Measurements from ENCODE around the gene FASN.

Gene FASN

DNA sequence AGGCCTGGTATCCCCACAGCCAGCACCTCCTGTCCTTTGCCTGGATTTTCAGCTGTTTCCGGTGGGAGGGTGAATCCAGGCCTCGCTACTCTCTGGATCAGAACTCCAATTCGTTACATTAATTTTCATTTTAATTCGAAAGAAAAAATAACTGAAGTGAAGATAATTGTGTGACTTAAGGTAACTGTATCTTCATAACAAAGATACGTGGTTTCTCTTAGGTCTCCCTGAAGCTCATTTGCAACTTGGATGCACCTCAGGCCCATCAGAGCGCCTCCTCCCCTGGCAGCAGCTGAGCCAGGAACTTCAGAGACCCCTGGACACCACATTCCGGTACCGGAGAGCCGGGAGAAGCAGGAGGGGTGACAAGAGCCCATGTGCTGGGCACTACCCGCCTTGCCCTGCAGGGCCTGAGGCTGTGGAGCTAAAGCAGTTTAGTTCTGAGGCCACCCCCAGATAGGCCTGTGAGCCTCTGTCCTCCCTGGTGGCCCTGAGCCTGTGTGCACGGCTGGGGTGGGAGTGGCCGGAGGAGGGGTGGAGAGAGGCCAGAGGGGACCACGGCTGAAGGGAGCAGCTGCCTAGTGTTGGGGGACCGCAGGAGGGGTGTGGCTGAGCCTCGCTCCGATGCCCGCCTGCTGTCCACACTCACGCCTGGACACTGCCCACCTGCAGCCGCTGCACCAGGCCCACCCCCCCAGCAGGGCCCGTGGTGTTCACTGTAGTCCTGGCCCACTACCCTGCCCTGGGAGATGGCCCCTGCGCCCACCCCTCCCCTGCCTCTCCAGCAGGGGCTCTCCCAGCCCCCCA is 21.0 kb downstream of the FASN start:
- DNase-seq (ENCODE audit: low spot score) = no peak

DNA sequence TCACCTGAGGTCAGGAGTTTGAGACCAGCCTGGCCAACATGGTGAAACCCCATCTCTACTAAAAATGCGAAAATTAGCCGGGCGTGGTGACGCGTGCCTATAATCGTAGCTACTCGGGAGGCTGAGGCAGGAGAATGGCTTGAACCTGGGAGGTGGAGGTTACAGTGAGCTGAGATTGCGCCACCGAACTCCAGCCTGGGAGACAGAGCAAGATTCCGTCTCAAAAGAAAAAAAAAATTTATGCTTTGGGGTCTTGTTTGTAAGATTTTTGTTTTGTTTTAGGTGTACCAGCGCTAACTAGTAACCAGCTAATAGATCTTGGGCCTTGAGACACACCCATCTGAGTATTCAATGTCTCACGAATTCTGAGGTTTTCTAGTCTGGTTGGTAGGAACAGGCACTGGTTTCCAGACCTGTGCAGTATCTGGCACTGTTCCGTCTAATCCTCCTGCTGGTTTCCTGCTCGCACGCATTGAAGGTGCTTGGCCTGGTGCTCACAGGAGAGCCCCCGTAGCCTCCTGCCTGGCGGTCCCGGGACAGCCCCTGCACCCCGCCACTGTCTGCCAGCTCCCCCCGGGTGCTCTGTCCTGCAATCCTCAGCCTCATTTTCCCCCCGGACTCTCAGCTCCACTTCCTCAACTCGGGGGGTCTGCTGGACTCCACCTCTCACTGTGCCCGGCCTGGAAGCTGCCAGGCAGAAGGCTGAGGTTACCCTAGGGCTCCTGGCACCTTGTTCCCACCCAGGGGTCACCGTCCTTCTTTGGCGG is 21.8 kb downstream of the FASN start:
- DNase-seq (ENCODE audit: low spot score) = no peak

DNA sequence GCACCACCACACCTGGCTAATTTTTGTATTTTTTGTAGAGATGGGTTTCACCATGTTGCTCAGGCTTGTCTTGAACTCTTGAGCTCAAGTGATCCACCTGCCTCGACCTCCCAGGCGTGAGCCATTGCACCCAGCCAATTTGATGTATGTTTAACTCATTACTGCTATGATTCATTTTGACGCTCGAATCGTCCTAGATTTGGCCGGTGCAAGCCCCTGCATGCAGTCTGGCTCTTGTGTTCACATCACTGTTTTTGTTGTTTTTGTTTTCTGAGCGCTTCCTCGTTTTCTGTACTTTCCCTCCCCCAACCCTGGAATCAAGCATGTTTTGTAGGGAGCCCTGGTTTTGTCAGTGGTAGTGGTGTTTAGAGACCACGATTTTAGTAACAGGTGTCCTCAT is 24.6 kb downstream of the FASN start:
- DNase-seq (ENCODE audit: low spot score) = no peak

DNA sequence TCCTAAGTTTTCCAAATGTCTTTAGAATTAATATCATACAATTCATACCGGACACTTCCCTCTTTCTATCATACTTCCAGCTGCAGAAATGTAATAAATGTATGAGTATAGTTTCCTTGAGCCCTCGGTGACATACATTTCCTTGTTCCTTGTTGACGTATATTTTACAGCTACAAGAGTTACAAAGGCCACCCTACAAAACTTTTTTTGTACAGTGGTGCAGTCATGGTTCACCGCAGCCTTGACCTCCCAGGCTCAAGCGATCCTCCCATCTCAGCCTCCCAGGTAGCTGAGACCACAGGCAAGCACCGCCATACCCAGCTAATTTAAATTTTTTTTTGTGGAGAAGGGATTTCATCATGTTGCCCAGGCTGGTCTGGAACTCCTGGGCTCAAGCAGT is 25.2 kb downstream of the FASN start:
- no peak for DNase-seq (ENCODE audit: low spot score)

DNA sequence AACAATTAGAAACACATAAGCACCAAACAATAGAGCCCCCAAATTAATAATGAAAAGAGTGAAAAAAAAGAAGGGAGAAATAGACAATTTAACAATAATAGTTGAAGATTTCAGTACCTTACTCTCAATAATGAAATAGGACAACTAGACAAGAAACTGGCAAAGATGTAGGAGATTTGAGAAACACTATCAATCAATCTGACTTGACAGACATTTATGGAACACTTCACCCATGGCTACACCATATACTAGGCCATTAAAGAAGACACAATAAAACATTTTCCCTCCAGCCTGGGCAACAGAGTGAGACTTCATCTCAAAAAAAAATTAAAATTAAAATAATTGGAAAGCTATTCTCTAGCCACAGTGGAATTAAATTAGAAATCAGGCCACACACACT is 27.4 kb downstream of the FASN start:
- no peak for DNase-seq (ENCODE audit: low spot score)

DNA sequence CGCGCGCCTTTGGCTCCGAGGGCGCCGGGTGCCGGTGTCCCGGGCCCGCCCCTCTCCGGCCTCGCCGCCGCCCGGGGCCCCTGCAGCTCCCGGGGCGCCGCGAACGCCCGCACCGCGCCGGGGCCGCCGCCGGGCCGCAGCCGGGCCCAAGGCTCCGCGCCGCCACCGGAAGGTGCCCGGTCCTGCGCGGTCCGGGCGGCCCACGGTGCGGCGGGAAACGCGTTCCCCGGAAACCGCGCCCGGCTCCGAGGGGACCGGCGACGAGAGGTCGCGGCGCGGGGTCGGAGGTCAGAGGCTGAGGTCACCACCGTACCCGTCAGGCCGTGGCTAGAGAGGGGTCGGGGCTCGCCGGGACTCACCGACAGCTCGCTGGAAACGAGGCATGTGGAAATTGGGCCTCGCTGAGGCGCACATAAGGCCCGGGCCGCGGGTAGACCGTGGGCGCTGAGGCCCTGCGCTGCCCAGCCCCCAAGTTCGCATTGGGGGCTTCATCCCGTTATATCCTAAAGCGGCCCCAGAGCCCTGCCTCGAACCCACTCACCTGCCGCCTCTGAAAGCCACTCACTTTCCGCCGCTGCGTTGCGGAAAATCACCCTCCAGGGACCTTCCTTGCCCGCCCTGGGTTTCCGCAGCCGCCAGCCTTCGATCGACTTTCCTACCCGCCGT is 32.3 kb downstream of the FASN start, which contains the start of gene DUS1L:
Gene DUS1L, minus strand, starts transcription at position 167 of the 666 bp plus-strand sequence. CDS start 745 bp downstream, outside the sequence.
- DNase-seq (ENCODE audit: low spot score) = peak; percentile 70

DNA sequence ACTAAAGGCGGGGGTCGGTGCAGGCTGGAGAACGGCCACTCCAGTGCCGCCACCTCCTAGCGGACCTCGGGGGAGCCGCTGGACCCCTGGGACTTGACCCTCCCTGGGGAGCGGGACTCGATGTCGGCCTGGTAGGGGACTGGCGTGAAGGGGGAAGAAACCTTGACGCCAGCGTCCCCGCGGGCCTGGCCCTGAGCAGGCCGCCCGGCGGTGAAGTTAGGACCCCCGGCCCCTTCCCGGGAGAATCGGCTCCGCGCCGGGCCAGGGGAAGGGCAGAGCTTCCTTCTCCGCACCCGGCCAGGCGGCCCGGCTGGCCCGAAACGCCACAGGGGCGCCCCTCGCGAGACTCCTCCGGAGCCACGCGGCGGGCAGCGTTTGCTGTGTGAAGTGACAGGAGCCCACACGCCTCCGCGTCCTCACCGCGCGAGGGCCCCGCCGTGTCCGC is 32.8 kb downstream of the FASN start:
- DNase-seq (ENCODE audit: low spot score) = peak; percentile 11

DNA sequence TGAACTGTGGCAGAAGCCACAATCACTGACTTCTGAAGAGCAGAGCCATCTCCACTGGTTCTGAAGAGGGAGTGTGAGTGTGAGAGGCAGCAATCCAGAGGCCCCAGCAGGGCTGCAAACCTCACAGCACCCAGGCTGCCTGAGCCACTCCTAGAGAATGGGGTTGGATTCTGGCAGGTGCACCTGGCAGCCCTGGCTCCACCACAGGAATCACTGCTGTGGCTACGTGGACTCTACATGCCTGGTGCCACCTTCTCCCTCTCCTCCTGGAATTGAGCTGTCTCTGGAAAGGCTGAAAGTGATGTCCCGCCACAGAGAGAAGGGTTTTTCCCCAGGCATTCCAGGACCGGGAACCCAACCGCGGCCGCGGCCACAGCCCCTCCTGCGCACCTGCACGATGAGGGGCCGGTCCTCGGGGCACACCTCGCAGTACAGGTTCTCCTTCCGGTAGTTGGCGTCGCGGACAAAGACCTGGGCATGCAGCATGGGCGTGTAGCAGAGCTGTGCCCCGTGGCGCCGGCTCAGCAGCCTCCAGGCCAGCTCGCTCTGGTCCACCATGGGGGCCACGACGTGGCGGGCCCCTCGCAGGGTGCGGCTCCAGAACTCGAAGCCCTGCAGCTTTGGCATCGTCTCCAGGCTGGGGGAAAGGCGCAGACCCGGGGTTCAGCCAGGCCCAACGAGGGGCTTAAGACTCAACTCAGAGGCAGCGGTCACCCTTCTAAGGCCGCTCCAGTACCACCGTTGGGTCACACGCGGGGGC is 33.4 kb downstream of the FASN start:
- no peak for DNase-seq (ENCODE audit: low spot score)

DNA sequence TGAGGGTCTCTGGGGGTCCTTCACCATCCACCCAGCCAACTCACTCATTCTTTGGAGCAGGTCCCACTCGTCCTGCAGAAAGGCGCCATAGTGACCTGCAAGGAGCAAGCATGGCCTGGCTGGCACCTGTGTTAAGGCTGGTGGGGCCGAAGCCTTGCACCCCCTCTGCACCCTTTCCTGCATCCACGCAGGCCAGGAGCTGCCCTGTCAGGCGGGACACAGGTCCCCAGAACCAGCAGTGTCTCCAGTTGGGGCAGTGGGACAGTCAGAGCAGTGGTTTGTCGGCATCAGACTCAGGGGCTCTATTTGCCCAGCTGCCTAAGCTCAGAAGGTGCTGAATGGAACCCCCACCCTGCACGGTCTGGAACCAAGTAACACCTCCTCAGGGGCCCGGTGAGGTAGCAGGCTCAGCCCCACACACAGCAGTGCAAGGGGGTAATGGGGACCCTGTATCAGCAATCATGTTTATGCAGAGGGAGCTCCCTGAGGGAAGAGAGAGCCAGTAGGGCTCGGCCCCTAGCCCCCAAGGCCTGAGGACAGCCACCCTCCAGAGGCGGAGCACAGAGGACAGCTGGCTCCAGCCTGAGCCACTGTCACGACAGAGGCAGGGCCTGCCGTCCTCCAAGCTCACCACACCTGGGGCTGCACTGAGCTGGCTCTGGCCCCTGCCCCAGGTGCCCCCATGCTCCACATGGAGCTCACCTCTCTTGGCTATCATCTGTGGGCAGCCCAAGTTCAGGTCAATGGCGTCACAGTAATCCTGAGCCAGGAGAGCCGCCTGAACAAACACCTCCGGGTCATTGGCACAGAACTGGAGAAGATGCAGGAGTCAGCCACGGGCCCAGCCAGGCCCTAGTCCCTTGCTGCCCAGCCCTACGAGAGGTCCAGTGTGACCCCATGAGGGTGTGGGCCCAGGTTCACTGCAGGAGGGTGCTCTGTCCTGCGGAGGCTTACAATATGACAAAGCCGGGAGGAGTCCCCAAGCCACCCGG is 34.3 kb downstream of the FASN start:
- no peak for DNase-seq (ENCODE audit: low spot score)

DNA sequence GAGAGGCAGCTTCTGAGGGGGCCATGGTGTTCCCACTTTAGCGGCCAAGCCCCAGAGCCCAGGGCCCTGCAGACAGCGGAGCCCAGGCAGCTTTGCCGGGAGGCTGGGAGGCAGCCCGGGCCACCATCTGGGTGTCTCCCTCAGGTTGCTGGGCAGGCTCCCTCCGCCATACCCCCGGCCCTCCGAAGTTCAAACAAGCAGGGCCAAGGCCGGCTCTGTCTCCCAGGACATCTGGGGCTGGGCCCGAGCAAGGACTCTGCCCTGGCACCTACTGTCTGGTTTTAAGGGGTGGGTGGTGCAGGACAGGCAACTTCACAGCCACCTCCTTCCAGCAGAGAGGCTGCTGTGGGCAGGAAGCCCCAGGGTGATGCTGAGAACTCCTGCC is 35.1 kb downstream of the FASN start:
- DNase-seq (ENCODE audit: low spot score) = no peak

DNA sequence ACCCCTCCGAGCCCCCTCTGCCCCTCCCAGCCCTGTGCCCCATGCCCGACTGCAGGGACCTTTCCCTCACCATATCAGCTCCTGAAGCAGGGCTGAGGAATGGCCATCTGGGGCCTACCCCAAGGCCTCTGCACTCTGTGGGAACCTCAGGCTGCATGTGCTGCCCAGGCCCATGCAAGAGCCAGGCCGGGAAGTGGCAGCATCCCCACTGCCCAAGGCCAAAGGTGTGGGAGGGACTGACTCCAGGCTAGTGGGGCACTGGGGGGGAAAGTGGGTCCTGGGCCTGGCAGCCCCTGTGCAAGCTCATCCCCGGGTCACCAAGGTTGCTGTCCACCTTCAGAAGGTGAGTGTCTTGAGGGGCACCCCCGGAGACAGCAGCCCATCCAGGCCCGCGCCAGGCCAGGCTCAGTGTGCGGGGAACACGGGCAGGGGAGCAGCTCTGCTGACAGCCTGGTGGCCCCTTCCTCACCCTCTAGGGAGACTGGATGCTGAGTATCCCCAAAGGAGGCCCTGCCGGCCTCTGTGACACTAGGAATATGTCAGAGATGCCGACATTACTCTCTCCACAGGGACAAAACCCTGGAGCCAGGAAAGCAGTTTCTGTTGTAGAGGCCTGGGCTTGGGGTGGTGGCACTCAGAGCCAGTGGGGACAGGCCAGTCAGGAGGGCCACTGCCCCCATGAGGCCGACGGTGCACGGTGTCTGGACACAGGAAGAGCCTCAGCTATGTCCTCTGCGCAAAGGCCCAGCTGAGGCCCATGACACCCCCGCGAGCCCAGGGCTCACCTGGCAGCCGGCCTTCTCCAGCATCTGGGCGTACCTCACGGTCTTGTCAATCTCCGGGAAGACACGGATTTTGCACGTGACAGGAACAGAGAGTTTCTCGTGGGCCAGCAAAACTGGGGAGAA is 35.7 kb downstream of the FASN start:
- DNase-seq (ENCODE audit: low spot score) = no peak

DNA sequence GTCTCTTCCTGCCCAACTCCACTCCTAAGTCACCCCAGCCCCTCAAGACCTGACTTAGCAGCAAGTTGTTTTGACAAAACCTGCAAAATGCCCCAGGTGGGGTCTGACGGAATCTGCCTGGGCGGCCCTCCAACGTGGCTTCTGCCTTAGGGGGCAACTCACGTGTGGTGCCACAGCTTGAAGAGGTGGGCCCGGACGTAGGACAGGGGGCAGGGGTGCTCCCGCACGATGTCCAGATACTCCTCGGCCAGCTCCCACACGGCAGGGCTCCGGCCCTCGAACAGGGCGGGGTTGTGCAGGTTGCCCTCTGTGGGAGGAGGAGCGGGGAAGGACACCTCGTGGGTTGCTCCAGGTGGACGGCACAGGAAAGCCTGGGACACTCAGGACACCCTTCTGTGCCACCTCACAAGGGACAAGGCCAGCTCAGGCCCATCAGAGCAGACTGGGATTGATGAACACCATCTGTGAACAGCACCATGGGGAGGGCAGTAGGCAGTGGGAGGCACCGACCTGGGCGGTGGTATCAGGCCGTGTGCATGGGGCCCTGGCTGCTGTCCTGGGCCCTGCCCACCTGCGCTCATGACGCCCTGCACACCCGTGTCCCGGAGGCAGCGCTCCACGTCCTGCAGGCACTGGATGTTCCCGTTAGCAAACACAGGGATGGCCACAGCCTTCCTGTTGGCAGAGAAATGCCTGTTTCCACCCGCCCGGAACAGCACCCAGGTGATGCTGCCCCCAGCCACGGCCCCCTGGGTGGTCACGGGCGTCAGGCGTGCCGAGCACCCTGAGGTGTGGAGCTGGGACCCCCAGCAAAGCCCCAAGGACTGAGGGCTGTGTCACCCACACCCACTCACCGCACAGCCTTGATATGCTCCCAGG is 36.8 kb downstream of the FASN start:
- no peak for DNase-seq (ENCODE audit: low spot score)

DNA sequence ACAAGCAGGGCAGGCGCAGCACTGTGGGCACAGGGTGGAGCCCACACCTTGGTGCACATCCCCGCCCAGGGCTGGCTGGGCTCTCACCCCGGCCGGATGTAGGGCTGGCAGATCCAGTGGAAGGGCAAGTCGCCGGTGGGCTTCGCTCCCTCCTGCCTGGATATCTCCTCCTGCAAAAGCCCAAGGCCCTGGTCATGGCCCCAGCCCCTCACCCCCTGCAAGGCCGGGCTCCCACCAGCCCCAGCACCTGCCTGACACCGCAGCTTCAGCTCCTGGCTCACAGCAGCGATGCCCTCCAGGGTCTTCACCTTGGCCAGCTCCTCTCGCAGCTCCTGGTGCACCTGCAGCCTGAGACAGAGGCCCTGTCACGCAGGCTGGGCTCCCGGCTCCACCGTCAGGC is 37.4 kb downstream of the FASN start:
- DNase-seq (ENCODE audit: low spot score) = no peak

DNA sequence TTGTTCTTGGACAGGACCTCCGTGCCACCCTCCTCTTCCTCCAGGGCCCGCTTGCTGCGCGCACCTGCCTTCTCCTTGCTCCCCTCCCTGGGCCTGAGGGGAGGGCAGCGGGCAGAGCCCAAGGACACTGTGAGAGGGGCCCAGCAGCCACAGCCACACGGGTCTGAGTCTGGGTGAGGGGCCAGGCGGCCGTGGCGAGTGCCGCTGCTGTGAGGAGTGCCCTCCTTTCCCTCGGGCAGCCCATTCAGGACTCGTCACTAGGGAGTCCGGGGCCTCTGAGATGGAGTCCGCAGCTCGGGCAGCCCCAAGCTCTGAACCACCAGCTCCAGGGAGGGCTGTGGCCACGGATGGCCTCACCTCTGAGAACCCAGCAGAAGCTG is 38.0 kb downstream of the FASN start:
- no peak for DNase-seq (ENCODE audit: low spot score)

DNA sequence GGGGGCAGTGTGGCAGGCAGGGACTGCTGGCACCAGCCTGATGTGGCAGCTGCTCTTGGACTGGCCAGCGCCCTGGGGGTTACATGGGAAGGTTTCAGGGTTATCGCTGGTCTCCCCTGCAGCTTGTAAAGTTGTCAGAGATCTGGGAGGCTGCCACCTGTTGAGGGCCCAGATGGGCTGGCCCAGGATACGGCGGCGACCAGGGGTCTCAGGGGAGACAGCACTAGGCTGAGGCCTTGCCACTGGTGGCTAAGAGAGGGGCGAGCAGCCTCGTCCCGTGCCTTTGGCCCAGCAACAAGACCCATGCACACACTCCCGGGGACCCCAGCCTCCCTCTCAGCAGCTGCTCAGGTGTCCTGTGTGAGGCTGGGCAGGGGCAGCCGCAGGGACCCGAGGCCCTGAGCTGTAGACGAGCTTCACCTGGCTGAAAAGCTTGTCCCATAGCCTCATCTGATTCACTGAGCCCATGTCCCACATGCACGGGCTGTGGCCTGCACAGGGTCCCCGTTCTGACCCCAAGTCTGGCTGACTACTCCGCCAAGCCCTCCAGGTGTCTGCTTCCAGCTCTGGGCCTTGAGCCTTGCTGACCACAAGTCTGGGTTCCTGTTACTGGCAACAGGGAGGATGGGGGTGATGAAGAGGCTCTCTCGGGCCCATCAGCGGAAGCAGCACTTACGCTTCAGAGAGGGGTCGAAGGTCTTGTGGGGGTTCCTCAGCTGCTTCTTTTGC is 38.6 kb downstream of the FASN start:
- no peak for DNase-seq (ENCODE audit: low spot score)

DNA sequence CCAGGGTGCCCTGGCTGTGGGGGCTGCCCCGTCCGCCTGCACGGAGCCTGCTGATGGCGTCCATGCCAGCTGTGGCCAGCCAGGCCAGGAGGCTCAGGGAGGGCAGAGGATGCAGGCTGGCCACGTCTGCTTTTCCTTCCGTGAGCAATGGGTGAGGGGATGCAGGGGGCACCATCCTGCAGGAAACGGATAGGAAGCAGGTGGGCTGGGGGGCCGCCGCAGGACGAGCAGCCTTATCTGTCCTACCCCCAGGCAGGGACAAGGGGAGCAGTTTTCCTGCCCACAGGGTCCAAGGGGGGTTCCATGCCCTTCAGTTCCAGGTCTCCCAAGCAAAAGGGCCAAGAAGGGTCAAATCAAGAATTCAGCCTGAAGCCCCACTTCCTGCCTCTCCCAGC is 39.2 kb downstream of the FASN start:
- no peak for DNase-seq (ENCODE audit: low spot score)

DNA sequence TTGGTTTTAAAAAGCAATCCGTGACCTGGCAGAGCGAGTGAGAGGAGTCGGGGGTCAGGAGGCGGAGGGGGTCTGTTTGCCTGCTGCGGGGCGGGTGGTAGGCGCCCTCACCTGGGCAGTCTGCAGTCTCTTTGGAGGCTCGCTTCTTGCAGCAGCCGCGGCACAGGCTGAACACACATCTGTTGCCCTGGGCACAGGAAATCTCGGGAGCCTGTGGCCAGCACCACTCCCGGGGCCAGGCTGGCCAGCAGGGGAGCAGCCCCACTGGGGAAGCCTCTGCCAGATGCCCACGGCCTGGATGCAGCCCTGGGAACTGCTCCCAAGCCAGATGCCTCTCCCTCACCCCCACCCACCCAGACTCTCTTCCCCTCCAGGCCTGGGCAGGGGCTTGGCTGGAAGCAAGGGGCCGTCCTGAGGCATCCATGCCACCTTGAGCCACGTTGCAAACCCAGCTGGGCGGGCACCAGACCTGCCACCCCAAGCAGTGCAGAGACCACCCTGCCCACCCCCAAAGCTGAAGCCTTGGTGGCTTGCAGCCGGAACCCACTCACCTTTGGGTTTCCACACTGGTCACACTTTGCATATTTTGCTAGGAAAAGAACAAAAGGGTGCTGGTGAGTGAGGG is 39.7 kb downstream of the FASN start:
- no peak for DNase-seq (ENCODE audit: low spot score)

Measured in CD4-positive, alpha-beta T cell treated with Interleukin-15 for 4 hours (primary cell).